Hematopoietic multipotent progenitor cell (in vitro differentiated cells): ENCODE measurements around the gene TMEM132C. TPM values are rescaled to one million over a fixed set of nuclear protein-coding genes. Genes with fewer than 3 reads are reported as not detected.

Experiments
- DNase-seq, 3 donors: peaks; one replicate each; pipeline ENCODE4 v3.0.0-alpha.2; 2011 to 2015; ENCODE audit warnings: low read depth in 2 of 3, low spot score in 2 of 3
- total RNA-seq: library from RNA; depleted of rRNA; stranded (reverse); fragments of >200 nt; gene quantifications from one replicate; pipeline ENCODE4 v1.2.3, GENCODE V29; 2012

The TMEM132C gene
- total RNA-seq, 1 donor = under 0.01 TPM

- no peak for DNase-seq
Observed at GRCh38 chr12:128402486-128403243, 135.7 kb downstream of the TMEM132C start.

- no peak for DNase-seq
Observed at GRCh38 chr12:128408669-128409068, 141.7 kb downstream of the TMEM132C start.

GRCh38 chr12:128415036-128415560, 148.1 kb downstream of the TMEM132C start:
- no peak for DNase-seq

GRCh38 chr12:128418944-128419343, 152.0 kb downstream of the TMEM132C start:
- DNase-seq = no peak

GRCh38 chr12:128420163-128420562, 153.2 kb downstream of the TMEM132C start:
- no peak for DNase-seq

- DNase-seq = no peak
Observed at GRCh38 chr12:128421375-128421774, 154.4 kb downstream of the TMEM132C start.

- DNase-seq = no peak
Observed at GRCh38 chr12:128423205-128423604, 156.2 kb downstream of the TMEM132C start.

GRCh38 chr12:128424931-128425431, 158.0 kb downstream of the TMEM132C start:
- no peak for DNase-seq

- DNase-seq = no peak
Observed at GRCh38 chr12:128425666-128426331, 158.8 kb downstream of the TMEM132C start.

GRCh38 chr12:128426511-128426910, 159.5 kb downstream of the TMEM132C start:
- no peak for DNase-seq

- DNase-seq = no peak
Observed at GRCh38 chr12:128439796-128440195, 172.8 kb downstream of the TMEM132C start.

- no peak for DNase-seq
Observed at GRCh38 chr12:128442096-128442495, 175.1 kb downstream of the TMEM132C start.

- DNase-seq = no peak
Observed at GRCh38 chr12:128444598-128444997, 177.6 kb downstream of the TMEM132C start.

- no peak for DNase-seq
Observed at GRCh38 chr12:128445415-128446127, 178.6 kb downstream of the TMEM132C start.

- DNase-seq = no peak
Observed at GRCh38 chr12:128449146-128449894, 182.3 kb downstream of the TMEM132C start.

- DNase-seq = no peak
Observed at GRCh38 chr12:128450810-128451209, 183.8 kb downstream of the TMEM132C start.

GRCh38 chr12:128455851-128456250, 188.9 kb downstream of the TMEM132C start:
- no peak for DNase-seq

- no peak for DNase-seq
Observed at GRCh38 chr12:128456922-128457321, 190.0 kb downstream of the TMEM132C start.

- no peak for DNase-seq
Observed at GRCh38 chr12:128458301-128458974, 191.5 kb downstream of the TMEM132C start.

GRCh38 chr12:128459067-128459466, 192.1 kb downstream of the TMEM132C start:
- no peak for DNase-seq
